Heart right ventricle (tissue), 16 donors: Measurements from ENCODE around the gene UBAC2. TPM values are rescaled to one million over a fixed set of nuclear protein-coding genes. Genes with fewer than 3 reads are reported as not detected.

Source experiments
- ATAC-seq, 8 donors: fragments of 200-7000 bp; cut with Tn5 transposase; one replicate each; pipeline ENCODE4 v1.9.1; 2020; ENCODE audit warnings: mild to moderate bottlenecking in 8 of 8, moderate library complexity in 8 of 8, moderate number of reproducible peaks in 1 of 8
- DNase-seq, 2 donors: peaks; one replicate each; pipeline ENCODE4 v3.0.0-alpha.2; 2020
- H3K27ac ChIP-seq, 10 donors: fragments of 200-600 bp; sonication (generic) in 2 of 10; one replicate each; pipeline versions ENCODE4 v1.5.0 to v1.8.0; 2020 to 2022; ENCODE audit warnings: mild to moderate bottlenecking in 3 of 10
- H3K27me3 ChIP-seq, 7 donors: fragments of 200-600 bp; one replicate each; pipeline ENCODE4 v1.8.0; 2021 to 2022; ENCODE audit warnings: mild to moderate bottlenecking in 2 of 7
- H3K36me3 ChIP-seq, 9 donors: fragments of 200-600 bp; sonication (generic) in 1 of 9; one replicate each; pipeline versions ENCODE4 v1.5.0 to v1.8.0; 2020 to 2022; ENCODE audit warnings: mild to moderate bottlenecking in 2 of 9
- H3K4me1 ChIP-seq, 9 donors: fragments of 200-600 bp; sonication (generic) in 1 of 9; one replicate each; pipeline versions ENCODE4 v1.5.0 to v1.8.0; 2020 to 2022; ENCODE audit warnings: mild to moderate bottlenecking in 4 of 9
- H3K4me3 ChIP-seq, 10 donors: fragments of 200-600 bp; sonication (generic) in 2 of 10; one replicate each; pipeline versions ENCODE4 v1.5.0 to v1.8.0; 2020 to 2022; ENCODE audit warnings: mild to moderate bottlenecking in 7 of 10, moderate library complexity in 2 of 10
- H3K9me3 ChIP-seq, 11 donors: fragments of 200-600 bp in 10 of 11; sonication (generic) in 2 of 11; one replicate each; pipeline versions ENCODE4 v1.5.0 to v1.8.0; 2013 to 2022; ENCODE audit warnings: mild to moderate bottlenecking in 2 of 11, control low read depth in 1 of 11, moderate library complexity in 1 of 11
- CTCF ChIP-seq, 9 donors: fragments of 200-600 bp; sonication (generic) in 2 of 9; IDR thresholded peaks; one replicate each; pipeline versions ENCODE4 v1.5.0 to v1.8.0; 2021 to 2022; ENCODE audit warnings: antibody characterized with exemption in 9 of 9, mild to moderate bottlenecking in 5 of 9, moderate library complexity in 1 of 9
- WGBS, 2 donors: extraction: QIAGEN DNeasy Blood & Tissue Kit; methylation state at CpG; one replicate each; pipeline ENCODE4 v1.1.7; 2013; ENCODE audit warnings: inconsistent platforms in 1 of 2; 5-methylcytosine and 5-hydroxymethylcytosine counted together
- intact Hi-C, 10 donors: fragments of 100-400 bp; cut with DNase I; formaldehyde crosslinking; loops; one replicate each; pipeline versions ENCODE4 v1.11.1 to v1.14.2; 2022
- polyA plus RNA-seq, 2 donors: library from polyadenylated mRNA; stranded (reverse); fragments of 200-250 nt; gene quantifications; one replicate each; pipeline ENCODE4 v1.2.3, GENCODE V29; 2013
- total RNA-seq, 10 donors: library from RNA; stranded (reverse); fragmentation: NEBNext Ultra II Directional in 3 of 10; extraction: Animal tissue kit (Norgen Biotek cat#: 25700) in 3 of 10; gene quantifications; one replicate each; pipeline versions ENCODE4 v1.2.1 to v1.2.4, GENCODE V29; 2021 to 2023
- donor health status: Arrhythmogenic right ventricular cardiomyopathy.
- donor health status: ischemic (EF 13 %, LVEDD 7.1; RV severe dilation, severe dysfunction).
- donor health status: healthy with polysubstance abuse.
- donor health status: DM: no; HTN: yes; CAD: no.
- donor health status: DM: no; HTN: no; CAD: no.
- donor health status: ischemic (EF 25% LVEDD 6.9; RV normal size, moderate dysfunction).
- donor health status: ischemic (EF 25% LVEDD 5.7; RV mildly dilated, moderate dysfunction).
- donor health status: healthy.
- donor health status: DM: yes; HTN: yes; CAD: no.
- donor health status: Ischemic cardiomyopathy.
- donor health status: ischemic (EF 35%, LVEDD 5.7; RV mildly dilated, moderate dysfunction).
- donor health status: nonischemic (EF 11% LVEDD 7.7; RV severe dilation, severe dysfunction).
- donor health status: DM: yes; HTN: yes; CAD: no.
- donor health status: PGD.
- donor health status: ischemic (EF 29% LVEDD 5.4; RV normal size, mild dysfunction).
- donor health status: nonischemic (EF 23%, LVEDD 6.1; RV moderate dilation, normal function).

The UBAC2 gene
- total and polyA plus RNA-seq, 12 donors = 31.8 to 60.4 (median 47.0) TPM

GRCh38 chr13:99393791-99394735 is 193.4 kb downstream of the UBAC2 start:
- Histone ChIP-seq H3K27me3 (no peaks in the 10 kb centered on the region), H3K27ac (no peak overlapping the region), H3K36me3 (no peaks in the 10 kb centered on the region), H3K9me3 (no peaks in the 10 kb centered on the region), H3K4me3 (no peak overlapping the region), H3K4me1 (no peaks in the 10 kb centered on the region)
- 93 to 94% methylated on average over 21 of the region's 21 CpGs for WGBS, 2 donors
- intact Hi-C loops = loop anchor here in 1 of 10 donors (10.0 kb wide), 1 partner anchor 1039 kb away; no protein-coding TSS in a partner anchor
- DNase-seq (no peak), ATAC-seq (no peak)
- no peak for TF ChIP-seq CTCF (IDR thresholded peaks at IDR 0.05)

GRCh38 chr13:99395436-99395835 is 194.8 kb downstream of the UBAC2 start:
- no peak overlapping the region for H3K27ac ChIP-seq
- no peaks in the 10 kb centered on the region for H3K36me3 ChIP-seq
- H3K4me1 ChIP-seq = no peaks in the 10 kb centered on the region
- H3K4me3 ChIP-seq = no peak overlapping the region
- DNase-seq (no peak), ATAC-seq (no peak)
- H3K27me3 ChIP-seq = no peaks in the 10 kb centered on the region
- WGBS, 2 donors = 95 to 96% methylated on average over 11 of the region's 11 CpGs
- intact Hi-C loops = loop anchor here in 1 of 10 donors (10.0 kb wide), 1 partner anchor 1041 kb away; no protein-coding TSS in a partner anchor
- no peaks in the 10 kb centered on the region for H3K9me3 ChIP-seq
- TF ChIP-seq CTCF (IDR thresholded peaks at IDR 0.05) = no peak

DNA sequence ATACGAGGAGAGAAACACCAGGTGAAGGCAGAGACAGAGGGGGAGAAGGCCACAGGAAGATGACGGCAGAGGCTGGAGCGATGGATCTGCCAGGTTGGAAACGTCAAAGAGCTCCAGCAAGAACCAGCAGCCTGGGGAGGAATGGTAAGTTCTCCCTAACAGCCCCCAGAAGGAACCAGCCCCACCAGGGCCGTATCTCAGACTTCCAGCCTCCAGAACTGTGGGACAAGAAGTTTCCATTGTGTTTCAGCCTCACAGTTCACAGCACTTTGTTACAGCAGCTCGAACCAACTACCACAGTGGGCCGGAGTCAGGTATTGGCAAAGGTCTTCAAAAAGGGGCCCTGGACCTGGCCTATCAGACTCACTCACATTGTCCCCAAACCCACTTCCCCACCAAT is 195.8 kb downstream of the UBAC2 start:
- Histone ChIP-seq H3K4me1 (no peaks in the 10 kb centered on the region), H3K4me3 (no peak overlapping the region), H3K27ac (no peak overlapping the region), H3K9me3 (no peaks in the 10 kb centered on the region), H3K36me3 (no peaks in the 10 kb centered on the region), H3K27me3 (no peaks in the 10 kb centered on the region)
- no peak for DNase-seq
- 89 to 97% methylated on average over 7 of the region's 7 CpGs for WGBS, 2 donors
- intact Hi-C loops = loop anchor here in 1 of 10 donors (10.0 kb wide), 1 partner anchor 1042 kb away; no protein-coding TSS in a partner anchor
- no peak for ATAC-seq
- no peak for TF ChIP-seq CTCF (IDR thresholded peaks at IDR 0.05)

DNA sequence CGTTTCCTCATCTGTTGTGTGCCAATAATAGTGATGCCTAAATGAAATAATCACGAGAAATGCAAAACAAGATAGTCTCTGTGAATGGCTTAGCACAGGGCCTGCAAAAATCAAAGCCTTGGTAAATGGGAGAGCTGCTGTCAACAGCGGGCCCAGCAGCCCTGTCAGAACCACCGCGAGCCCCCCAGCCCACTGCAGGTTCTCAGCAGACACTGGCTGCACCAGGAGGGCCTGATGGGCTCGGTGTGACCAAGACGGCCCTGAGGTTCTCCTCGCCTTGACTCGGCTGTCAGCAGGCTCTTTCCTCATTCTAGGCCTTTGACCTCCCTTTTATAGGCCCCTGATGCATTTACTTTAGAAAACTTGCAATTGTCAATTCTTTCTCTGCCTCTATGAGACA is 197.4 kb downstream of the UBAC2 start:
- WGBS, 2 donors = 91 to 93% methylated on average over 9 of the region's 9 CpGs
- TF ChIP-seq CTCF (IDR thresholded peaks at IDR 0.05) = no peak
- no peak for ATAC-seq

More for the DNA sequence above, 197.4 kb downstream of the UBAC2 start:
- H3K4me3 ChIP-seq = no peak overlapping the region
- intact Hi-C loops = loop anchor here in 1 of 10 donors (10.0 kb wide), 1 partner anchor 1043 kb away; no protein-coding TSS in a partner anchor
- peaks cover 0 to 11% (median 0%) of the 10 kb centered on the region in 11 donors for H3K9me3 ChIP-seq
- H3K36me3 ChIP-seq = no peaks in the 10 kb centered on the region
- H3K27ac ChIP-seq = no peak overlapping the region
- no peaks in the 10 kb centered on the region for H3K4me1 ChIP-seq
- no peak for DNase-seq
- no peaks in the 10 kb centered on the region for H3K27me3 ChIP-seq
